IMR-90 (cell line): ENCODE measurements around the gene FCRLB. TPM values are rescaled to one million over a fixed set of nuclear protein-coding genes. Genes with fewer than 3 reads are reported as not detected.
"Not testable (repeated sequence)": the region's sequence is repeated elsewhere in the genome, so short reads cannot be mapped to it uniquely, and the experiment has no call there.

ENCODE experiments used
- ATAC-seq: fragments of 200-7000 bp; cut with Tn5 transposase; 2 replicates; pipeline ENCODE4 v1.9.1; 2020; ENCODE audit warnings: low read depth, mild to moderate bottlenecking, moderate library complexity
- BruUV-seq: library from RNA; stranded (reverse); fragments of 400-500 nt; replicated peaks from 2 replicates; lab custom pipeline; 2021; lab: Mats Ljungman, UMichigan
- CTCF ChIA-PET: fragments of 300-600 bp; formaldehyde crosslinking; extraction: SDS; loops from one replicate; lab custom pipeline; 2021; ENCODE audit warnings: antibody characterized with exemption; lab: Yijun Ruan, JAX
- POLR2A ChIA-PET: fragments of 300-600 bp; sonication (Branson Sonifier 250); formaldehyde crosslinking; loops from one replicate; lab custom pipeline; 2022; ENCODE audit warnings: antibody characterized with exemption; ENCODE audit not compliant: unreplicated experiment; lab: Charles Lee
- DNase-seq: peaks from one replicate; pipeline ENCODE4 v3.0.0; 2013
- H2AFZ ChIP-seq: replicated peaks from 2 replicates; pipeline ENCODE3; 2013; ENCODE audit warnings: low read length, mild to moderate bottlenecking; ENCODE audit not compliant: poor library complexity
- H2AK5ac ChIP-seq: 2 replicates; pipeline ENCODE4 v1.6.1; 2013; ENCODE audit warnings: low read depth, low read length, inconsistent platforms
- H2AK9ac ChIP-seq: replicated peaks from 2 replicates; pipeline ENCODE3; 2013; ENCODE audit warnings: mild to moderate bottlenecking, low read depth, low read length, moderate library complexity; ENCODE audit not compliant: poor library complexity
- H2BK120ac ChIP-seq: 2 replicates; pipeline ENCODE4 v1.6.1; 2013; ENCODE audit warnings: low read depth, low read length, inconsistent platforms
- H2BK15ac ChIP-seq: 3 replicates; pipeline ENCODE4 v1.6.1; 2013; ENCODE audit warnings: low read depth, low read length, inconsistent platforms
- H2BK20ac ChIP-seq: 2 replicates; pipeline ENCODE4 v1.6.1; 2013; ENCODE audit warnings: low read depth, mild to moderate bottlenecking, inconsistent platforms, low read length, moderate library complexity
- H2BK5ac ChIP-seq: 2 replicates; pipeline ENCODE4 v1.6.1; 2013; ENCODE audit warnings: mild to moderate bottlenecking, low read depth, low read length, inconsistent platforms; ENCODE audit not compliant: poor library complexity, severe bottlenecking
- H3K14ac ChIP-seq: replicated peaks from 2 replicates; pipeline ENCODE4 v1.6.1; 2013; ENCODE audit warnings: low read depth, low read length, inconsistent platforms
- H3K18ac ChIP-seq: 2 replicates; pipeline ENCODE4 v1.6.1; 2013; ENCODE audit warnings: low read depth, low read length, control low read depth
- H3K23ac ChIP-seq: 2 replicates; pipeline ENCODE4 v1.6.1; 2013; ENCODE audit warnings: low read depth, low read length, inconsistent platforms
- H3K27ac ChIP-seq: 2 replicates; pipeline ENCODE4 v1.5.1; 2013; ENCODE audit warnings: mild to moderate bottlenecking, control low read depth, low read length; ENCODE audit not compliant: insufficient read depth
- H3K27me3 ChIP-seq: 2 replicates; pipeline ENCODE4 v1.6.1; 2013; ENCODE audit warnings: low read length; ENCODE audit not compliant: control insufficient read depth, insufficient read depth
- H3K36me3 ChIP-seq: 2 replicates; pipeline ENCODE4 v1.6.1; 2013; ENCODE audit warnings: low read length, mixed read lengths; ENCODE audit not compliant: control insufficient read depth, insufficient read depth
- H3K4ac ChIP-seq: 2 replicates; pipeline ENCODE4 v1.6.1; 2013; ENCODE audit warnings: low read depth, low read length, inconsistent platforms
- H3K4me1 ChIP-seq: 2 replicates; pipeline ENCODE4 v1.6.1; 2013; ENCODE audit warnings: low read length, mixed read lengths; ENCODE audit not compliant: control insufficient read depth, insufficient read depth
- H3K4me2 ChIP-seq: 2 replicates; pipeline ENCODE4 v1.6.1; 2013; ENCODE audit warnings: low read depth, mild to moderate bottlenecking, control low read depth, low read length, moderate library complexity
- H3K4me3 ChIP-seq: 2 replicates; pipeline ENCODE4 v1.5.1; 2013; ENCODE audit warnings: low read depth, mild to moderate bottlenecking, control low read depth, low read length, moderate library complexity; ENCODE audit not compliant: insufficient read depth
- H3K56ac ChIP-seq: 2 replicates; pipeline ENCODE4 v1.6.1; 2013; ENCODE audit warnings: low read length, inconsistent platforms; ENCODE audit not compliant: insufficient read depth; ENCODE audit errors: extremely low read depth
- H3K79me1 ChIP-seq, 2 experiments: 2 replicates each; pipeline ENCODE4 v1.6.1; 2013; ENCODE audit warnings: low read length in 2 of 2, inconsistent platforms in 1 of 2, low read depth in 1 of 2
- H3K9ac ChIP-seq: 2 replicates; pipeline ENCODE4 v1.6.1; 2013; ENCODE audit warnings: low read depth, low read length, control low read depth
- H3K9me1 ChIP-seq: 2 replicates; pipeline ENCODE4 v1.6.1; 2013; ENCODE audit warnings: low read length, inconsistent platforms; ENCODE audit not compliant: insufficient read depth
- H3K9me3 ChIP-seq: 2 replicates; pipeline ENCODE4 v1.6.1; 2013; ENCODE audit warnings: low read length; ENCODE audit not compliant: control insufficient read depth, insufficient read depth
- H4K20me1 ChIP-seq: 2 replicates; pipeline ENCODE4 v1.6.1; 2013; ENCODE audit warnings: low read length, inconsistent platforms; ENCODE audit not compliant: insufficient read depth
- H4K5ac ChIP-seq: 2 replicates; pipeline ENCODE4 v1.6.1; 2013; ENCODE audit warnings: mild to moderate bottlenecking, low read depth, low read length, control low read depth
- H4K8ac ChIP-seq, 2 experiments: 2 replicates each; pipeline ENCODE4 v1.6.1; 2013; ENCODE audit warnings: low read depth in 2 of 2, low read length in 2 of 2, control low read depth in 1 of 2, inconsistent platforms in 1 of 2
- H4K91ac ChIP-seq: 2 replicates; pipeline ENCODE4 v1.6.1; 2013; ENCODE audit warnings: low read depth, low read length, inconsistent platforms; ENCODE audit not compliant: insufficient read depth
- BHLHE40 ChIP-seq: fragments of 150-350 bp; IDR thresholded peaks from 2 replicates; pipeline ENCODE4 v1.6.1; 2016; ENCODE audit warnings: mild to moderate bottlenecking, low read depth, low read length
- CTCF ChIP-seq: conservative IDR thresholded peaks from 2 replicates; pipeline ENCODE4 v1.5.1; 2012; ENCODE audit warnings: mild to moderate bottlenecking, low read depth, low read length, improper control_type of control experiment
- FOS ChIP-seq: fragments of 150-350 bp; IDR thresholded peaks from 2 replicates; pipeline ENCODE4 v1.6.1; 2016; ENCODE audit warnings: low read depth, low read length
- POLR2A ChIP-seq: IDR thresholded peaks from 2 replicates; pipeline ENCODE4 v1.6.1; 2012; ENCODE audit warnings: mild to moderate bottlenecking, low read depth, low read length
- RAD21 ChIP-seq: IDR thresholded peaks from 2 replicates; pipeline ENCODE4 v1.6.1; 2012; ENCODE audit warnings: low read length, improper control_type of control experiment
- WGBS, 2 experiments: methylation state at CpG; one replicate each; pipeline versions ENCODE4 v1.1.5 to v1.1.7; 2013; ENCODE audit warnings: missing lambda C conversion rate in 2 of 2; ENCODE audit not compliant: insufficient read length in 1 of 2; ENCODE audit errors: extremely low coverage in 2 of 2; 5-methylcytosine and 5-hydroxymethylcytosine counted together
- dilution Hi-C: fragments of 300-500 bp; cut with HindIII; formaldehyde crosslinking; loops from one replicate; pipeline ENCODE4 v1.14.3; 2018; ENCODE audit warnings: low sequenced_read_pairs; ENCODE audit not compliant: unreplicated experiment
- in situ Hi-C: fragments of 300-500 bp; cut with MboI; formaldehyde crosslinking; loops from 3 replicates; pipeline ENCODE4 v1.14.3; 2019; ENCODE audit warnings: low sequenced_read_pairs, inconsistent platforms, mixed read lengths
- intact Hi-C: fragments of 100-400 bp; cut with micrococcal nuclease; formaldehyde crosslinking; loops from 2 replicates; pipeline ENCODE4 v1.10.0; 2022
- polyA plus RNA-seq, 3 experiments: library from polyadenylated mRNA; depleted of rRNA; stranded (reverse); fragments of >200 nt; gene quantifications; 2 replicates each; pipeline ENCODE4 v1.2.3, GENCODE V29; 2012; ENCODE audit warnings: low replicate concordance in 1 of 3
- total RNA-seq: library from RNA; depleted of rRNA; stranded (reverse); fragments of >200 nt; gene quantifications from 2 replicates; pipeline ENCODE4 v1.2.3, GENCODE V29; 2012

FCRLB gene
- total and polyA plus RNA-seq, 2 of the 4 experiments (the other 2 are of a cell fraction) = 0.90 to 2.2 TPM

DNA sequence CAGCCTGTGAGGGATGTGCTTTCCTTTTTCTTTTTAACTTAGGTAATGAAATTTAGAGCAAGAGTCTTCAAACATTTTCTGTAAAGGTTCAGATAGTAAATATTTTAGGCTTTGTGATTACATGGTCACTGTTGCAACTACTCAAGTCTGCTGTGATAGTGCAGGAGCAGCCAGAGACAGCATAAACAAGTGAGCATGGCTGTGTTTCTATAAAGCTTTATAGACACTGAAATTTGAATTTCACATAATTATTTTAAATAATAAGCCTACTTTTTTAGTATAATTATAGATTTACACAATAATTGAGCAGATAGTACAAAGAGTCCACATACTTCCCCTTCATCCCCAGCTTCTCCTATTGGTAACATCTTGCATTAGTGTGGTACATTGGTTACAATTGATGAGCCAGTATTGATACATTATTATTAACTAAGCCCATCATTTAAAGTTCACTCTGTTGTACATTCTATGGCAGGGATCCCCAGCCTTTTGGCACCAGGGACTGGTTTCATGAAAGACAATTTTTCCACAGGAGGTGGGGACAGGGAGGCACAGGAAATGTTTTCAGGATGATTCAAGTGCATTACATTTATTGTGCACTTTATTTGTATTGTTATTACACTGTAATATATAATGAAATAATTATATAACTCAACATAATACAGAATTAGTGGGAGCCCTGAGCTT is 47.8 kb downstream of the FCRLB start:
- Histone ChIP-seq H3K4me1 (no peaks in the 10 kb centered on the region), H3K18ac (no peak overlapping the region), H4K91ac (no peak overlapping the region), H4K8ac (no peak overlapping the region), H3K56ac (no peak overlapping the region), H2AK5ac (no peak overlapping the region), H3K4ac (no peak overlapping the region), H3K79me1 (peaks cover 9 to 50% of the 10 kb centered on the region in 2 experiments; a peak in 3 of 4 replicates), H3K23ac (no peak overlapping the region), H3K9me1 (peaks cover 2% of the 10 kb centered on the region; the same call in 1 of the 2 replicates), H3K27me3 (no peaks in the 10 kb centered on the region), H4K5ac (no peak overlapping the region), H4K20me1 (peaks cover 3% of the 10 kb centered on the region; the same call in 1 of the 2 replicates), H3K4me3 (no peak overlapping the region), H2BK120ac (no peak overlapping the region), H2AFZ (no peak overlapping the region), H2BK15ac (no peak overlapping the region), H2BK5ac (no peak overlapping the region), H2BK20ac (no peak overlapping the region), H3K4me2 (no peak overlapping the region), H3K9me3 (no peaks in the 10 kb centered on the region), H3K14ac (no peak overlapping the region), H3K36me3 (no peaks in the 10 kb centered on the region), H2AK9ac (no peak overlapping the region), H3K9ac (no peak overlapping the region), H3K27ac (no peak overlapping the region)
- no peak for DNase-seq
- dilution Hi-C loops (no loop called here), in situ Hi-C loops (no loop called here), intact Hi-C loops (loop anchor here (10.0 kb wide), 1 partner anchor 756 kb away; no protein-coding TSS in a partner anchor)
- ChIA-PET POLR2A (no interaction called here), CTCF (no interaction called here)
- no TSS peak for BruUV-seq
- no peak for TF ChIP-seq POLR2A
- TF ChIP-seq CTCF = no peak
- TF ChIP-seq FOS = no peak
- no peak for TF ChIP-seq RAD21
- TF ChIP-seq BHLHE40 = no peak
- no peak for ATAC-seq

DNA sequence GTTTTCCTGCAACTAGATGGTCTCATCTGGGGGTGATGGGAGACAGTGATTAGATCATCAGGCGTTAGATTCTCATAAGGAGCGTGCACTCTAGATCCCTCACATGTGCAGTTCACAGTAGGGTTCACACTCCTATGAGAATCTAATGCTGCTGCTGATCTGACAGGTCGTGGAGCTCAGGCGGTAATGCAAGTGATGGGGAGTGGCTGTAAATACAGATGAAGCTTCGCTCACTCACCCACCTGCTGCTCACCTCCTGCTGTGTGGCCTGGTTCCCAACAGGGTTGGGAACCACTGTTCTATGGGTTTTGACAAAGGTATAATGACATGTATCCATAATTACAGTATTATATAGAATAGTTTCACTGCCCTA is 48.3 kb downstream of the FCRLB start:
- H3K9me3 ChIP-seq, H2BK20ac ChIP-seq, H2BK5ac ChIP-seq, H3K9ac ChIP-seq, H3K27me3 ChIP-seq, H2BK15ac ChIP-seq, H4K5ac ChIP-seq, H3K27ac ChIP-seq, H3K4me3 ChIP-seq, H2AK5ac ChIP-seq, H4K8ac ChIP-seq, H3K4me2 ChIP-seq, H2BK120ac ChIP-seq, H3K14ac ChIP-seq, H2AFZ ChIP-seq, H4K20me1 ChIP-seq, in situ Hi-C loops, ATAC-seq, H3K4me1 ChIP-seq, DNase-seq, H3K36me3 ChIP-seq, H3K9me1 ChIP-seq, dilution Hi-C loops, H3K23ac ChIP-seq, H3K56ac ChIP-seq, H4K91ac ChIP-seq, CTCF ChIA-PET, H3K4ac ChIP-seq, H3K18ac ChIP-seq, H2AK9ac ChIP-seq, BruUV-seq, POLR2A ChIA-PET: not testable (repeated sequence)
- WGBS, 2 experiments = 100% methylated on average over 2 of the region's 5 CpGs; no CpG with 5 or more reads in 1 of the 2 experiments
- intact Hi-C loops = loop anchor here (10.0 kb wide), 1 partner anchor 755 kb away; no protein-coding TSS in a partner anchor
- H3K79me1 ChIP-seq = peaks cover 9 to 52% of the 10 kb centered on the region in 2 experiments; a peak in 3 of 4 replicates
